Heart left ventricle (tissue), 13 donors: Measurements from ENCODE around the gene SBK1.
"Not testable (repeated sequence)": the region's sequence is repeated elsewhere in the genome, so short reads cannot be mapped to it uniquely, and the experiment has no call there.

Experiments
- CTCF ChIP-seq, 12 donors: fragments of 200-600 bp; sonication (generic) in 4 of 12; IDR thresholded peaks; one replicate each; pipeline versions ENCODE4 v1.5.0 to v1.8.0; 2018 to 2022; ENCODE audit warnings: antibody characterized with exemption in 12 of 12, mild to moderate bottlenecking in 5 of 12
- POLR2A ChIP-seq, 2 donors: fragments of 450-650 bp; IDR thresholded peaks; one replicate each; pipeline ENCODE4 v1.6.1; 2017; ENCODE audit warnings: antibody characterized with exemption in 2 of 2, mild to moderate bottlenecking in 2 of 2, moderate library complexity in 2 of 2
- donor health status: ischemic (EF 13 %, LVEDD 7.1; RV severe dilation, severe dysfunction).
- donor health status: DM: no; HTN: yes; CAD: no.
- donor health status: DM: no; HTN: no; CAD: no.
- donor health status: ischemic (EF 25% LVEDD 6.9; RV normal size, moderate dysfunction).
- donor health status: ischemic (EF 25% LVEDD 5.7; RV mildly dilated, moderate dysfunction).
- donor health status: ischemic (EF 35%, LVEDD 5.7; RV mildly dilated, moderate dysfunction).
- donor health status: nonischemic (EF 11% LVEDD 7.7; RV severe dilation, severe dysfunction).
- donor health status: DM: yes; HTN: yes; CAD: no.
- donor health status: PGD.
- donor health status: ischemic (EF 29% LVEDD 5.4; RV normal size, mild dysfunction).
- donor health status: nonischemic (EF 23%, LVEDD 6.1; RV moderate dilation, normal function).

- not testable (repeated sequence) for TF ChIP-seq CTCF, POLR2A (IDR thresholded peaks at IDR 0.05)
Measured at GRCh38 chr16:28249483-28249882, 42.8 kb upstream of the SBK1 start.
